SK-MEL-5 (cell line): ENCODE data around the gene SLCO2A1. TPM values are rescaled to one million over a fixed set of nuclear protein-coding genes. Genes with fewer than 3 reads are reported as not detected.

ENCODE experiments used
- DNase-seq: peaks from one replicate; pipeline ENCODE4 v3.0.0-alpha.2; 2016; ENCODE audit warnings: low read depth, low spot score
- in situ Hi-C: cut with HindIII; loops from 2 replicates; pipeline ENCODE4 v1.10.0; 2016; ENCODE audit warnings: low sequenced_read_pairs, high pct_unique_total_duplicates, low pct_unique_long_range_greater_than_20kb
- total RNA-seq: library from RNA; depleted of rRNA; stranded (reverse); fragments of >200 nt; shearing (Covaris generic); gene quantifications from 2 replicates; pipeline ENCODE4 v1.2.3, GENCODE V29; 2014

Gene SLCO2A1
- total RNA-seq, 1 experiment from 2014 or later = not detected

GRCh38 chr3:133973249-133973980 is 56.3 kb downstream of the SLCO2A1 start:
- in situ Hi-C loops = no loop called here
- no peak for DNase-seq

GRCh38 chr3:133972156-133972555 is 57.6 kb downstream of the SLCO2A1 start:
- DNase-seq = no peak
- in situ Hi-C loops = no loop called here

GRCh38 chr3:133970916-133971315 is 58.8 kb downstream of the SLCO2A1 start:
- DNase-seq = peak; percentile 3
- in situ Hi-C loops = no loop called here

- in situ Hi-C loops = no loop called here
These were observed 59.4 kb downstream of the SLCO2A1 start for GRCh38 chr3:133970339-133970738.

GRCh38 chr3:133967992-133968892 is 61.5 kb downstream of the SLCO2A1 start:
- in situ Hi-C loops = no loop called here
- DNase-seq = no peak

More at GRCh38 chr3:133970339-133970738, 59.4 kb downstream of the SLCO2A1 start:
- DNase-seq = no peak

GRCh38 chr3:133966954-133967353 is 62.8 kb downstream of the SLCO2A1 start:
- in situ Hi-C loops = no loop called here
- DNase-seq = no peak

- in situ Hi-C loops = no loop called here
- DNase-seq = no peak
These were observed 63.8 kb downstream of the SLCO2A1 start for GRCh38 chr3:133965906-133966305.

GRCh38 chr3:133965013-133965570 is 64.6 kb downstream of the SLCO2A1 start:
- DNase-seq = no peak
- in situ Hi-C loops = no loop called here

GRCh38 chr3:133964547-133964946 is 65.2 kb downstream of the SLCO2A1 start:
- peak; percentile 42 for DNase-seq
- in situ Hi-C loops = no loop called here

GRCh38 chr3:133963657-133964396 is 65.9 kb downstream of the SLCO2A1 start:
- no peak for DNase-seq
- in situ Hi-C loops = no loop called here

GRCh38 chr3:133962849-133963248 is 66.9 kb downstream of the SLCO2A1 start:
- no peak for DNase-seq

GRCh38 chr3:133958071-133958805 is 71.5 kb downstream of the SLCO2A1 start:
- DNase-seq = no peak
- in situ Hi-C loops = no loop called here

More at GRCh38 chr3:133962849-133963248, 66.9 kb downstream of the SLCO2A1 start:
- in situ Hi-C loops = no loop called here

- in situ Hi-C loops = no loop called here
- DNase-seq = no peak
These were observed 72.7 kb downstream of the SLCO2A1 start for GRCh38 chr3:133956982-133957381.

- DNase-seq = no peak
- in situ Hi-C loops = no loop called here
These were observed 73.4 kb downstream of the SLCO2A1 start for GRCh38 chr3:133956353-133956752.

GRCh38 chr3:133955892-133956291 is 73.8 kb downstream of the SLCO2A1 start:
- DNase-seq = no peak
- in situ Hi-C loops = no loop called here

- in situ Hi-C loops = no loop called here
- DNase-seq = no peak
These were observed 74.9 kb downstream of the SLCO2A1 start for GRCh38 chr3:133954717-133955360.

- no peak for DNase-seq
- in situ Hi-C loops = no loop called here
These were observed 76.4 kb downstream of the SLCO2A1 start for GRCh38 chr3:133953297-133953696.
